ENCODE measurements around the gene ANO4.
A peak's percentile ranks its signal among the peaks of the same experiment; 100 is the strongest.

Gene ANO4

DNA sequence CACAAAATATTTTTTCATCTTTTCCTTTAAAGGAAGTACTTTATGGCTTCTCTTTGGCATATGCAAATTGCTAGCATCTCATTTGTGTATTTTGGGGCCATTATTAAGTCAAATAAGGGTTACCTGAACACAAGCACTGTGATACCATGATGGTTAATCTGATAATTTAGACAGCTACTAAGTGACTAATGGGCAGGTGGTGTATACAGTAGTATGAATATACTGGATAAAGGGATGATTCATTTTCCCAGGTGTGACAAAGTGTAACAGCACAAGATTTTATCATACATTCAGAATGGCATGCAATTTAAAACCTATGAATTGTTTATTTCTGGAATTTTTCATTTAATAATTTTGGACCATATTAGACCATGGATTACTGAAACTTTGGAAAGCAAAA, 27.2 kb upstream of the ANO4 start:
- DNase-seq (ENCODE audit: low read depth, low spot score), result no peak
- no peak for TF ChIP-seq CTCF (IDR thresholded peaks at IDR 0.05; ENCODE audit: low read depth, low read length)
- no peak overlapping the region for H3K4me3 ChIP-seq (ENCODE audit: low read depth, low read length)
- in situ Hi-C loops (cut with HindIII; ENCODE audit: low sequenced_read_pairs), result no loop called here

- TF ChIP-seq CTCF (IDR thresholded peaks at IDR 0.05; ENCODE audit: low read depth, low read length), result no peak
- H3K4me3 ChIP-seq (ENCODE audit: low read depth, low read length), result no peak overlapping the region
- in situ Hi-C loops (cut with HindIII; ENCODE audit: low sequenced_read_pairs), result no loop called here
- no peak for DNase-seq (ENCODE audit: low read depth, low spot score)
Measured at GRCh38 chr12:100767950-100768349, 26.6 kb upstream of the ANO4 start.

GRCh38 chr12:100778967-100779590, 15.5 kb upstream of the ANO4 start:
- in situ Hi-C loops (cut with HindIII; ENCODE audit: low sequenced_read_pairs), result no loop called here
- no peak for TF ChIP-seq CTCF (IDR thresholded peaks at IDR 0.05; ENCODE audit: low read depth, low read length)
- no peak for DNase-seq (ENCODE audit: low read depth, low spot score)
- no peak overlapping the region for H3K4me3 ChIP-seq (ENCODE audit: low read depth, low read length)

GRCh38 chr12:100789146-100789545, 5.4 kb upstream of the ANO4 start:
- peak; percentile 50 for DNase-seq (ENCODE audit: low read depth, low spot score)
- no peak for TF ChIP-seq CTCF (IDR thresholded peaks at IDR 0.05; ENCODE audit: low read depth, low read length)
- in situ Hi-C loops (cut with HindIII; ENCODE audit: low sequenced_read_pairs), result no loop called here
- no peak overlapping the region for H3K4me3 ChIP-seq (ENCODE audit: low read depth, low read length)

DNA sequence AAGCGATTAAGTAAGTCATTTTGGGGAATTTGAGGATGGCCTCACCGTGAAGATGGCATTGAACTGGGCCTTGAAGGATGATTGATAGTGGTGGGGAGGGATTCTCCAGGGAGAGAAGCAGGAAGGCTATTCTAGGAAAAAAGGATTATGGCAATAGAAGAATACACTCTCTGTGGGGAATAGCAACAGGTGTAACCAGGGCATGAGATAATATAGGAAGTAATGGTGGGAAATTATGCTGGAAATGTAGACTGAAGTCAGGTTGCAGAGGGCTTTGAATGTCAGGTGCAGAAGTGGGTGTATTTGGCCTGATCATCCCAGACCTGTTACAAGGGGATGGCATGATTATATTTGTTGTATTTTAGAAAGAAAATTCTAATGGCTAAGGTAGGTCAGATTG, 4.6 kb upstream of the ANO4 start:
- in situ Hi-C loops (cut with HindIII; ENCODE audit: low sequenced_read_pairs), result no loop called here
- H3K4me3 ChIP-seq (ENCODE audit: low read depth, low read length), result no peak overlapping the region
- no peak for DNase-seq (ENCODE audit: low read depth, low spot score)
- no peak for TF ChIP-seq CTCF (IDR thresholded peaks at IDR 0.05; ENCODE audit: low read depth, low read length)

DNA sequence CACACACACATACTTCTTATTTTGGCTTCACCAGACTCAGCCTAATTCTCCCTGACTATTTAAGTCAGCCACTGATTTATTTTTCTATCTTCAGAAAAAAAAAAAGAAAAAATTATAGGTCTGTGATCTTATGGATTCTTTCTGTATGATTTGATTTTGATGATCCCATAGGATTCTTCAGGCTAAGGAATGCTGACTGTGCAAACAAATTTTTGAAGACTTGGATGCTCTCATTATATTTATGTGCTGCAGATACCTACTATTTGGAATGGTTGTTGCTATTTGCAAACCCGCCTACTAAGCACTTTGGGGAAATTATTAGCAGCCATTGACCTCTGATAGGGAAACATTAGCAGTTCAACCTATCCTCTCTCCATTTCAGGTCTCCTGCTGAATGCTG, 4.0 kb upstream of the ANO4 start:
- in situ Hi-C loops (cut with HindIII; ENCODE audit: low sequenced_read_pairs), result no loop called here
- no peak for TF ChIP-seq CTCF (IDR thresholded peaks at IDR 0.05; ENCODE audit: low read depth, low read length)
- DNase-seq (ENCODE audit: low read depth, low spot score), result no peak
- H3K4me3 ChIP-seq (ENCODE audit: low read depth, low read length), result no peak overlapping the region

DNA sequence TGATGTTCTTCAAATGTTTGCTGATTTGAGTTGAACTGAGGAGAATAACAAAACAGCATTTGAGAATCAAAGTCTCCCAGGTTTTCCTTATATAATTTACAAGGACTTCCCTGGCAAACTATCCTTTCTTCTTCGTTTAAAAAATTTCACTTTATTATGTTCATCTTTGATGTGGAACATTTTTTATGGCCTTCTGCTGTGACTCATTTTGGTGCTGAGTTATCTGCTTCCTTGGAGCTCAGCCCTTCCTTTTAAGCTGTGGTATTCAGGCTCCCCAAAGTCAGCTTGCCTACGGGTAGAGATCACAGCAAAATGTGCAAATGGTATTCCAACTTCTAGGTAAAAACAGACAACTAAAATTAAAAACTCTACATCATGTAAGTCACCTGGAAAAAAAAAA, 1.4 kb upstream of the ANO4 start:
- peak; percentile 69 for DNase-seq (ENCODE audit: low read depth, low spot score)
- in situ Hi-C loops (cut with HindIII; ENCODE audit: low sequenced_read_pairs), result no loop called here
- H3K4me3 ChIP-seq (ENCODE audit: low read depth, low read length), result no peak overlapping the region
- no peak for TF ChIP-seq CTCF (IDR thresholded peaks at IDR 0.05; ENCODE audit: low read depth, low read length)
